ELR (cell line): Measurements from ENCODE around the gene RIMBP3C.
"Not testable (repeated sequence)": the region's sequence is repeated elsewhere in the genome, so short reads cannot be mapped to it uniquely, and the experiment has no call there.

Source experiments
- DNase-seq: peaks from one replicate; pipeline ENCODE4 v3.0.0-alpha.2; 2015; ENCODE audit warnings: low read depth

RIMBP3C gene

DNA sequence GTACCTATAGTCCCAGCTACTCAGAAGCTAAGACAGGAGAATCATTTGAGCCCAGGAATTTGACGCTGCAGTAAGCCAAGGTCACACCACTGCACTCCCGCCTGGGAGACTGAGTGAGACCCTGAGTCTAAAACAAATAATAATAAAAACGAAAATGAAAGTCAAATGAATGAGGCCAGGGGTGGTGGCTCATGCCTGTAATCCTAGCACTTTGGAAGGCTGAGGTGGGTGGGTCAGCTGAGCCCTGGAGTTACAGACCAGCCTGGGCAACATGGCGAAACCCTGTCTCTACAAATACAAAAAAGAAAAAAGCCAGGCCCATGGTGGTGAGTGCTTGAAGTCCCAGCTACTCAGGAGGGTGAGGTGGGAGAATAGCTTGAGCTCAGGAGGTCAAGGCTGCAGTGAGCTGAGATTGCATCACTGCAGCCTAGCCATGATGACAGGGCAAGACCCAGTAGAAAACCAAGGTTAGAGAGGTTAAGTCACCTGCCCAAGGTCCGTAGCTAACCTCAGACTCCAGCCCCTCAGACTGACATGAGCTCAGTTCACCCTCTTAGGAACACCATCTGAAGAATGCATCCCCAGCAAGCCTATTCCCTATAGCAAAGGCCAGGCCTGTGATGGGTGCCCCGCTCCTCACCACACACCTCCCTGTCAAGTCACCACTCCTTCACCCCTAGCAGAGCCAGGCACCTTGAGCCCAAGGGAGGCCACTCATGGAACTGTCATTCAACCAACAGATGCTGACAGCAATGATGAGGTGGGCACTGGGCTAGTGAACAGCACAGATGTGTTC, 24.4 kb downstream of the RIMBP3C start:
- not testable (repeated sequence) for DNase-seq

DNA sequence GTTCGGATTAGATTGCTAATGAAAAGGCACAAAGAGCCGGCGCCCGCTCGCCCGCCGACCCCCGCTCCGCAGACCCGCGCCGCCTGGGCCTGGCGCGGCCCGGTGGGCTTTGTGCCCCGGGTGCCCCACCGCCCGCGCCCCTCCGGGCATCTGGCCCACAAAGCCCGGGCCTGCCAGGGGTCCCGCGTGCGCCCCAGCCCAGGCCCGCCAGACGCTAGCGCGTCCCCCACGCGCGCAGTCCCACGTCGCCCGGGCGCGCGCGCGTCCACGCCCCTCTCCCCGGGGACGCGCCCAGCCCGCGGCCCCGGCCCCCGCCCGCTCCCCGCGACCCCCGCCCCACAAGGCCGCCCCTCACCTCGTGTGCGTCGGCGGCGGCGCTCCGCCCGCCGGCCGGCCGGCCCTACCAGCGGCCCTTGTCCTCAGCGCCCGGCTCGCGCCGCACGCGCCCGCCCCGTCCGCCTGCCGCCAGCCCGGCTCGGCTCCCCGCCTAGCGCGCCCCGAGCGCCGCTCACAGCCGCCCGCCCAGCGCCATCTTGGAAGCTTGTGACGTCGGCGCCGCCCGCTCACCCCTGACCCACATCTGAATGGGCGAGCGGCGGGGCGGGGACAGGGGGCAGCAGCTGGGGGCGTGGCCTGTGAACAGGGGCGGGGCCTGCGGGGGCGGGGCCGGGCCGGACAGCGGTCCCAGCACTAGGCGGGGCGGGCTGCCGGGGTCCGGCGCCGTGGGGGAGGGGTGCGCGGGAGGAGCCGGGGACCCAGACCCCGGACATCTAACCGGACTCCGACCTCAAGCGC, 34.1 kb downstream of the RIMBP3C start:
- not testable (repeated sequence) for DNase-seq

DNA sequence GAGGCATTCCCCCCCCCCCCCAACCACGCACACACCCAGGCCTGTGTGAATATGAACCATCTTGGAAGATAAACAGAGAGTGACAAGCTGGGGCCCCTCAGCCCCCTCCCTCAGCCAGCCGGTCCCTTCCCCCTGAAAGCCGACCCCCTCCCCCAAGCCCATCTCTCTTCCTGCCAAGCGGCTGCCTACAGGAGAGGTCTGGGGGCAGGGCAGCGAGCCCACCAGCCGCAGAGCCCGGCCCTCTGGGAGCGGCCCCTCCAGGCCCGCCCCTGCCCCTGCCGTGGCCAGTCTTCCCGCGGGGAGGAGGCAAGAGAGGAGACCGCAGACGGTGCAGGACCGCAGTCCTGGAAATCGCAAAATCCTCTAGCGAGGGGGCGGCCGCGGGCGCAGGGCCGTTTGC, 34.7 kb downstream of the RIMBP3C start:
- not testable (repeated sequence) for DNase-seq

DNA sequence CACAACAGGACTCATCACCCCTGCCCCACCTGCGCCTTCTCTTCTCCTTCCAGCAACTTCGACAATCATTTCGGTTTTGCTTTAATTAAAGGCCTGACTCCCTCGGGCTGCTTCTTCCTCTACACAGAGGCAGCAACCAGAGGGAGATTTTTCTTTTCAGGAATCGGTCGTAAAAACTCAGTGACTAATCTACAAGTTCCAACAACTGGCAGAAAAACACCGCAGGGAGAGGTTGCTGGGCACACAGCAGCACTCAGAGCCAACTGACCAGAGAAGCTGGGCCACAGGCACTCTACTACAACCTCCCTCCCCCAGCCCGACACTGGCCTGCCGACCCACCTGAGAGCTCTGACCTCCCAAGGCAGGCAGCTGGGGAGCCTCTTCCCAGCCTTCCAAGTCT, 36.0 kb downstream of the RIMBP3C start:
- not testable (repeated sequence) for DNase-seq

DNA sequence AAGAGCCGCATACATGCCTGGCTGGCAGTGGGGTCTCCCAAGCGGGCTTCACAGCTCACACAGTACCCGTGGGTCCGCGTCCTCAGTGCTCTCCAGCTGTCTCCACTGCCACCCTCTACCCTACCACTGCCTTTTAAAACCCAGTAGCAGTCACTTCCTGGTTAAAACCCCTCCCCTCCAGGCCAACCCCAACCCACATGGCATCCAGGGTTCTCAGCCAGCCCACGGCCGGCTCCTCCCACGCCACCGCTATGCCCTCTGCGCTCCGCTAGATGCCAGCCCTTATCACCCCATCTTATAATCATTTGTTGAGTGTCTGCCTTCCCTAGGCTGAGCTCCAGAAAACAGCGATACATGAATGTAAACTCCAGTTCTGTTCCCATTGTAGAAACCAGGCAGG, 37.1 kb downstream of the RIMBP3C start:
- DNase-seq = not testable (repeated sequence)

DNA sequence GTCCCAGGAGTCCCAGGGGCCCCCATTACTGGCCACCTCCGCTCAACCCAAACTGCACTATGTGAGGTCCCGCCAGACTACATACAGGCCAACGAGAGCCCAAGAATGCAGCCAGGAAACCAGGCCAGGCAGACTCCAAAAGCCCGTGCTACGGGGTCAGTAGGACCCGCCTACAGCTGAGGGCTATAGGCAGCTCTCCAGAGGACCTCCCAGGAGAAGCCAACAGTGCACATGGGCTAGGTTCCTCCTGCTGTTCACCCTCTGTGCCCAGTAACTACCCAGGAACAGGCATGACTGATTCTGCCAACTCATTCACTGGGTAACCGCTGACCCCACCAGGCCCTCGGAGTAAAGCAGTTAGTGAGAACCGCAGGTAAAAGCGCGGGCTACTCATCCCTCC, 39.2 kb downstream of the RIMBP3C start:
- DNase-seq = not testable (repeated sequence)

DNA sequence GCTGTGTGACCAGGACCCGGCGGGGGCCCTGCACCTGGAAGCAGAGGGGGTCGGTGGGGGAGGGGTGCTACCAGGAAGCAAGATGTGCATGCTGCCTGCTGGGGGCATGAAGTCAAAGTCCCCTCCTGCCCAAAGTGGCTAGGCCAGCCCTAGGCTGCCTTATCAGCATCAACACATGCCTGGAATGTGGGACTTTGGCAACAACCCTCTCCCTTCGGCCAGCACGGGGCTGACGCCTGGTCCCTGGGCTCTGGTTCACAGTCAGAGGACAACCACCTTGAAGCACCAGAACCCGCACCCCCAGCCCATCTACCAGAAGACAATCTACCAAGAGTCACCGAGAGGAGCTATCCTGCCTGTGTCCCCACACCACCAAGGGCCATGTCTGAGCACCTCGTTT, 40.9 kb downstream of the RIMBP3C start:
- not testable (repeated sequence) for DNase-seq

DNA sequence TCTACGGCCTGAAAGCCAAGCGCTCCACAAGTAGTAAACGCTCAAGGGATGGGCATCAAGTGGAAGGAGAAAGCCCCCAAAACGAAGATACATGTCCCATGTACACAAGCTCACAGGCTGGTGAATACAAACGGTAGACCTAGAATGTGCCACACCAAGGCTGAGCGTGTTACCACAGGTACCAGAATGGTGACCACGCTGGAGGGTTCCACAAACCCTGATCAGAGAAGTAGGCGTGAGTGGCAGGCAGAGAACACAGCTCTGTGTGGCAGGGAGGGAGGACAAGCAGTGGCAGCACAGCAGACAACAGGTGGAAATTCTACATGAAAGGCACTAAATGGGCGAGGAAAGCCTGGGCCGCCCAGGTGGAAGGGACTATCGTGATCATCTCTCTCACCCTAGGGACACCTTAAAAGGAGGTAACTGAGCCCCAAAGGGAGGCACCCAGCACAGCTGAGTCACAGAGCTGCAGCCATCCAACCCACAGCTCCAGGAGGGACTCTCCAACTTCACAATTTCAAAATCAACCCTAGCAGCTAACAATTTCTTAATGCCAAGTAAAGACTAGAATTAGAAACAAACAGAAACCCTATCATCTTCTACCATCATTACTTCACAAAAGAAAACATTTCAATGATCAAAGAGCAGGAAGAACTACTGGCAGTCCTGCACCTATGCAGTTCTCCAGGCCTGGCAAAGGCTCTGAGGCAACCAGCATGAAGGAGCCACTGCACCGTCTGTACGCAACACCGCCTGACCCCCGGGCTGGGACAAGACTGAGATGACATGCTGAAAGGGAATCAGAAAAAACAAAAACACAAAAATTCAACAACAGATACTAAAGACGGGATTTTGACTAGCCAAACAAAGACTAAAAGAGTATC, 51.4 kb downstream of the RIMBP3C start:
- not testable (repeated sequence) for DNase-seq

DNA sequence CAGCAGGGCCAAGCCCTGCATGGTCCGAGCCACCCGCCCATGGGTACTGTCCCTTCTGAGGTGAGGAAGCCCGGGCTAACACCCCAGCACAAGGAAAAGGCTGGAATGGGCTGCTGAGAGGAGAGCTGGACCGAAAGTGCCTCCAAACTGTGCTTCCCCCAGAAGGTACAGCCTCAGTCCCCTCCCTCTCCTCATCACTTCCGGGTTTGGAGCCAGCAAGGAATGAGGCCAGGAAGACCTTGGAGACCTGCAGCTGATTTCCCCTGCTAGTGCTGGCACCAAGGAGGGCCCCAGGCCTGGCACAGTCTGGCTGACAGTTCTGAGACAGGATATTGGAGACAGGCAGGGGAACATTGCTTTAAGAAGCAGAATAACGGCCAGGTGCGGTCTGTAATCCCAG, 52.8 kb downstream of the RIMBP3C start:
- not testable (repeated sequence) for DNase-seq

DNA sequence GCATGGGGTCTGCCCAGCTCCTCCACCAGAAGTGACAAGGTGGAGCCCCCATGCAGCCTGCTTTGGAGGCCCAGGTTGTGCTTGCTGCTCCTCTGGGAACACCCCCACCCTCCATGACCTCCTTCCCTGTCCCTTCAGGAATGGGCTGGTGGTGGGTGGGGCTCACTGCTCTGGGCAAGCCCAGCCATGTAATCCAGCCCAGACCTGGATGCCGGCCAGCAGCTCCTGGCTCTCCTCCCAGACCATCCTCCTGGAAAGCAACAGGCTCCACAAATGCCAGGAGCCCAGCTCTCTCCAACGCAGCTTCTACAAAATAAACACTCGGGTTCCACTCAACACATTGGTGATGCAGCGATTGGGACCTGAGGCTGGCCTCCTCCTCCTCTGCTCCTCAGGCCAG, 53.3 kb downstream of the RIMBP3C start:
- DNase-seq = not testable (repeated sequence)
